ENCODE measurements around the gene FOXP1.

The FOXP1 gene

DNA sequence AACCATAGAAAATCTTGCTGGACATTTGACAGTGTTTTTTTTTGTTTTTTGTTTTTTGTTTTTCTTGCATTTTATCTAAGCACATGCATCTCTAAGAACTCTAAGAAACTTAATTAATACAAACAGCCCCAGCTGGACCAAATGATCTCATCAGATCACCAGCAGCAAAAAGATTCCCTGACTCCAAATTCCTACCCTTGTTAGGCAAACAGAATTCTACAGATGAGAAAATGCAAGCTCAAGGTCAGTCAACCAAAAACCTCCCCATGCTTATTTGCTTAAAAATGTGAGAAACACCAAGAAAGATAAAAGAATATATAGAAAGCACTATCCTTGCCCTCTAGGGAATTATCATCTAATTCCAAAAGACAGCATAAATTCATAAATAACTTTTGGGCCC lies 65.4 kb downstream of the FOXP1 start:
- TF ChIP-seq, protein P1, sequence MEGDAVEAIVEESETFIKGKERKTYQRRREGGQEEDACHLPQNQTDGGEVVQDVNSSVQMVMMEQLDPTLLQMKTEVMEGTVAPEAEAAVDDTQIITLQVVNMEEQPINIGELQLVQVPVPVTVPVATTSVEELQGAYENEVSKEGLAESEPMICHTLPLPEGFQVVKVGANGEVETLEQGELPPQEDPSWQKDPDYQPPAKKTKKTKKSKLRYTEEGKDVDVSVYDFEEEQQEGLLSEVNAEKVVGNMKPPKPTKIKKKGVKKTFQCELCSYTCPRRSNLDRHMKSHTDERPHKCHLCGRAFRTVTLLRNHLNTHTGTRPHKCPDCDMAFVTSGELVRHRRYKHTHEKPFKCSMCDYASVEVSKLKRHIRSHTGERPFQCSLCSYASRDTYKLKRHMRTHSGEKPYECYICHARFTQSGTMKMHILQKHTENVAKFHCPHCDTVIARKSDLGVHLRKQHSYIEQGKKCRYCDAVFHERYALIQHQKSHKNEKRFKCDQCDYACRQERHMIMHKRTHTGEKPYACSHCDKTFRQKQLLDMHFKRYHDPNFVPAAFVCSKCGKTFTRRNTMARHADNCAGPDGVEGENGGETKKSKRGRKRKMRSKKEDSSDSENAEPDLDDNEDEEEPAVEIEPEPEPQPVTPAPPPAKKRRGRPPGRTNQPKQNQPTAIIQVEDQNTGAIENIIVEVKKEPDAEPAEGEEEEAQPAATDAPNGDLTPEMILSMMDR (IDR thresholded peaks at IDR 0.05; ENCODE audit: low read length), result no peak
- TF ChIP-seq EZH2 (IDR thresholded peaks at IDR 0.05; ENCODE audit: borderline replicate concordance, low read length), result no peak
- H3K4me3 ChIP-seq (ENCODE audit: low read depth, low read length, poor library complexity, severe bottlenecking), result no peak overlapping the region
- H3K4me1 ChIP-seq (ENCODE audit: insufficient read depth, low read length, severe bottlenecking), result peaks cover 72% of the 10 kb centered on the region
- H3K27me3 ChIP-seq (ENCODE audit: insufficient read depth, low read length), result no peaks in the 10 kb centered on the region
- H3K9me3 ChIP-seq (ENCODE audit: low read length), result no peaks in the 10 kb centered on the region
- H3K9me2 ChIP-seq (ENCODE audit: low read depth, low read length), result no peaks in the 10 kb centered on the region
- H3K9ac ChIP-seq (ENCODE audit: low read length), result no peak overlapping the region
- H3F3A ChIP-seq (ENCODE audit: insufficient read depth, low read length), result no peaks in the 10 kb centered on the region
- H3K79me2 ChIP-seq (ENCODE audit: insufficient read depth, low read length), result peaks cover 77% of the 10 kb centered on the region
- H2AFZ ChIP-seq (ENCODE audit: low read length), result no peak overlapping the region
- no peaks in the 10 kb centered on the region for H4K20me1 ChIP-seq (ENCODE audit: insufficient read depth, low read length)
- H3K36me3 ChIP-seq (ENCODE audit: insufficient read depth, low read length), result peaks cover 28% of the 10 kb centered on the region
- no peak overlapping the region for H3K4me2 ChIP-seq (ENCODE audit: low read length)
- no peak overlapping the region for H3K27ac ChIP-seq (ENCODE audit: low read depth, low read length, poor library complexity, severe bottlenecking)

DNA sequence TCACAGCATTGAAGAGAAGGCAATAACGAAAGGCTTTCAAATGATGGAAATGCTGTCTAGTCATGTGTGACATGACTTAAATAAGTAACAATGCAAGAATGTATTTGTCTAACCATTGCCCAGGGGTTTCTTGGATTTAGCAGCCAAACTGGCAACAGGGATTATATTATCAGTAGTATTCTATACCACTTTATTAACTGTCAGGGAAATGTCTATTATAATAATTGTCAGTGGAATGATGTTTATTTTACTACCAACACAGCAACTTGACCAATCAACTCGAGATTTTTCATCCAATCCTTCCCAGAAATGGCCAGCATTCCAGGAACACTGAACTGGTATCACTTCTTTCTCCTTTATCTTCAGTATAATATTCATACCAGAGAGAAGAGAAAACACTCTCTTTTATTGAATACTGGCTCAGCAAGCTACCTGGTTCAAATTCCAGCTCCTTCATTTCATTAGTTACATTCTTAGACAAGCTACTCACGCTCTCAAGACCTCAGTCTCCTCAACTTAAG lies 66.2 kb downstream of the FOXP1 start:
- no peak overlapping the region for H3K4me2 ChIP-seq (ENCODE audit: low read length)
- TF ChIP-seq EZH2 (IDR thresholded peaks at IDR 0.05; ENCODE audit: borderline replicate concordance, low read length), result no peak
- TF ChIP-seq, protein P1 (IDR thresholded peaks at IDR 0.05; ENCODE audit: low read length), result no peak
- H3K27ac ChIP-seq (ENCODE audit: low read depth, low read length, poor library complexity, severe bottlenecking), result no peak overlapping the region
- no peaks in the 10 kb centered on the region for H3K9me3 ChIP-seq (ENCODE audit: low read length)
- H3K4me1 ChIP-seq (ENCODE audit: insufficient read depth, low read length, severe bottlenecking), result peaks cover 72% of the 10 kb centered on the region
- no peaks in the 10 kb centered on the region for H3K27me3 ChIP-seq (ENCODE audit: insufficient read depth, low read length)
- H3K4me3 ChIP-seq (ENCODE audit: low read depth, low read length, poor library complexity, severe bottlenecking), result no peak overlapping the region
- no peaks in the 10 kb centered on the region for H4K20me1 ChIP-seq (ENCODE audit: insufficient read depth, low read length)
- peaks cover 28% of the 10 kb centered on the region for H3K36me3 ChIP-seq (ENCODE audit: insufficient read depth, low read length)
- H2AFZ ChIP-seq (ENCODE audit: low read length), result no peak overlapping the region
- no peaks in the 10 kb centered on the region for H3F3A ChIP-seq (ENCODE audit: insufficient read depth, low read length)
- H3K9ac ChIP-seq (ENCODE audit: low read length), result no peak overlapping the region
- peaks cover 80% of the 10 kb centered on the region for H3K79me2 ChIP-seq (ENCODE audit: insufficient read depth, low read length)
- H3K9me2 ChIP-seq (ENCODE audit: low read depth, low read length), result no peaks in the 10 kb centered on the region

DNA sequence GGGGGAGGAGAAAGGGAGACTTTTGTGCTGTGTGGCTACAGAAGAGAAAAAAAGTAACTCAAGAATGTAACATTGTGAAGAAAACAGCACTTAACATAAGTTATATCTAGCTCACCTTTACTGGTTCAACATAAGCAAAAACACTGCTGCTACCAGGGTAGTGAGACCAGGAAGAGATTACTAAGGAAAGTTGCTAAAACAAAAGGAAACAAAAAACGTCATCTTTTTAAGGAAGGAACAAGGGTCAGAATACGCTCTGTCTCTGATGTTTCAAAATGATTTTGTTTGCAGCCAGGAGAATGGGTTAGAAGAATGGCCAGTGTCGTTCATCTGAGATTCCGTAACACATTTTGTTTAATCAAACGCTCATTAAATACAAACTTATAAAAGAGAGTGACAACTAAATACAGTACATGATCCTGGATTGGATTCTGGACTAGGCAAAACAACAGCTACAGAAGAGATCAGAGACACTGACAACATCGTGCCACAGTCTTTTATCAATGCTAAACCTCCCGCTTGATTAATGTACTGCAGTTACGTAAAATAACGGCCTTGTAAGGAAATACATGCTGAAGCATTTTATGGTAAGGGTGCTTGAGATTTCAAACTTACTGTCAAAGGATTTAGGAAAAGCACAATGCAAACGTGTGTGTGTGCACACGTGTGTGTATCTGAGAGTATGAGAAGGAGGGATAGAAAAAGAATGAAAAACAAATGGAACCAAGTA lies 67.7 kb downstream of the FOXP1 start:
- H3K9me2 ChIP-seq (ENCODE audit: low read depth, low read length), result no peaks in the 10 kb centered on the region
- H3K9me3 ChIP-seq (ENCODE audit: low read length), result no peaks in the 10 kb centered on the region
- H2AFZ ChIP-seq (ENCODE audit: low read length), result no peak overlapping the region
- H3K4me1 ChIP-seq (ENCODE audit: insufficient read depth, low read length, severe bottlenecking), result peaks cover 72% of the 10 kb centered on the region
- no peak overlapping the region for H3K9ac ChIP-seq (ENCODE audit: low read length)
- H3K27me3 ChIP-seq (ENCODE audit: insufficient read depth, low read length), result no peaks in the 10 kb centered on the region
- no peak overlapping the region for H3K27ac ChIP-seq (ENCODE audit: low read depth, low read length, poor library complexity, severe bottlenecking)
- no peak overlapping the region for H3K4me2 ChIP-seq (ENCODE audit: low read length)
- no peaks in the 10 kb centered on the region for H3F3A ChIP-seq (ENCODE audit: insufficient read depth, low read length)
- peaks cover 28% of the 10 kb centered on the region for H3K36me3 ChIP-seq (ENCODE audit: insufficient read depth, low read length)
- H4K20me1 ChIP-seq (ENCODE audit: insufficient read depth, low read length), result no peaks in the 10 kb centered on the region
- peaks cover 79% of the 10 kb centered on the region for H3K79me2 ChIP-seq (ENCODE audit: insufficient read depth, low read length)
- TF ChIP-seq, protein P1 (IDR thresholded peaks at IDR 0.05; ENCODE audit: low read length), result no peak
- no peak for TF ChIP-seq EZH2 (IDR thresholded peaks at IDR 0.05; ENCODE audit: borderline replicate concordance, low read length)
- H3K4me3 ChIP-seq (ENCODE audit: low read depth, low read length, poor library complexity, severe bottlenecking), result no peak overlapping the region
